HepG2 (cell line): ENCODE results near the gene ADORA3. TPM values are rescaled to one million over a fixed set of nuclear protein-coding genes. Genes with fewer than 3 reads are reported as not detected.

ENCODE experiments used
- ATAC-seq: fragments of 200-7000 bp; cut with Tn5 transposase; 3 replicates; pipeline ENCODE4 v1.9.1; 2020; ENCODE audit warnings: mild to moderate bottlenecking, moderate library complexity
- BruUV-seq: library from RNA; stranded (reverse); fragments of 400-500 nt; replicated peaks from 2 replicates; lab custom pipeline; 2021; lab: Mats Ljungman, UMichigan
- CTCF ChIA-PET: fragments of 300-600 bp; formaldehyde crosslinking; extraction: SDS; loops from one replicate; lab custom pipeline; 2021; ENCODE audit warnings: low total read pairs, inconsistent platforms, low intra/inter-chr PET ratio; lab: Yijun Ruan, JAX
- POLR2A ChIA-PET: fragments of 350-600 bp; sonication (Branson Sonifier 250); formaldehyde crosslinking; loops from one replicate; lab custom pipeline; 2020; ENCODE audit warnings: antibody characterized with exemption, inconsistent platforms; lab: Yijun Ruan, JAX
- DNase-seq: peaks from one replicate; pipeline ENCODE4 v3.0.0-alpha.2; 2015; ENCODE audit warnings: low spot score
- FAIRE-seq: peaks from 3 replicates; lab custom pipeline; 2011; peaks lifted over from hg19 to GRCh38; lab: Jason Lieb, UNC
- H2AFZ ChIP-seq: one replicate; pipeline ENCODE4 v1.6.1; 2011; ENCODE audit warnings: low read length, inconsistent platforms
- H3K27ac ChIP-seq: fragments of 300-600 bp; 3 replicates; pipeline ENCODE4 v1.8.0; 2011; ENCODE audit warnings: mixed run types, mild to moderate bottlenecking, mixed read lengths, low read length, inconsistent platforms; ENCODE audit not compliant: insufficient read depth; ENCODE audit errors: extremely low read length
- H3K27me3 ChIP-seq, 2 experiments: fragments of 200-600 bp in 1 of 2; 2 replicates in 1 of 2; 3 replicates in 1 of 2; pipeline versions ENCODE4 v1.6.0 to v1.8.0; 2011; ENCODE audit warnings: low read length in 2 of 2, mild to moderate bottlenecking in 2 of 2, moderate library complexity in 2 of 2, inconsistent platforms in 1 of 2; ENCODE audit not compliant: insufficient read depth in 2 of 2, control insufficient read depth in 1 of 2
- H3K36me3 ChIP-seq, 2 experiments: fragments of 200-600 bp in 1 of 2; replicated peaks in 1 of 2; 2 replicates in 1 of 2; 3 replicates in 1 of 2; pipeline versions ENCODE4 v1.5.1 to v1.8.0; 2011; ENCODE audit warnings: low read length in 2 of 2, inconsistent platforms in 1 of 2; ENCODE audit not compliant: insufficient read depth in 2 of 2, control insufficient read depth in 1 of 2
- H3K4me1 ChIP-seq: 2 replicates; pipeline ENCODE4 v1.5.1; 2012; ENCODE audit warnings: low read length, inconsistent platforms; ENCODE audit not compliant: insufficient read depth
- H3K4me2 ChIP-seq: 2 replicates; pipeline ENCODE4 v1.6.0; 2011; ENCODE audit warnings: low read depth, low read length, inconsistent platforms
- H3K4me3 ChIP-seq, 3 experiments: fragments of 200-600 bp in 1 of 3; sonication (generic), shearing (Covaris generic) in 1 of 3; replicated peaks in 1 of 3; 2 replicates each; pipeline ENCODE4 v1.5.1; 2011 to 2016; ENCODE audit warnings: low read length in 3 of 3, inconsistent platforms in 2 of 3, low read depth in 2 of 3, mild to moderate bottlenecking in 2 of 3, control low read depth in 1 of 3, mixed read lengths in 1 of 3; ENCODE audit not compliant: insufficient read depth in 1 of 3
- H3K79me2 ChIP-seq: one replicate; pipeline ENCODE4 v1.6.1; 2011; ENCODE audit warnings: low read length, inconsistent platforms; ENCODE audit not compliant: insufficient read depth
- H3K9ac ChIP-seq: 2 replicates; pipeline ENCODE4 v1.6.0; 2011; ENCODE audit warnings: mild to moderate bottlenecking, low read depth, low read length, inconsistent platforms; ENCODE audit not compliant: insufficient read depth
- H3K9me3 ChIP-seq: 2 replicates; pipeline ENCODE4 v1.5.1; 2012; ENCODE audit warnings: mild to moderate bottlenecking, low read length
- H4K20me1 ChIP-seq: 2 replicates; pipeline ENCODE4 v1.6.0; 2011; ENCODE audit warnings: inconsistent platforms, mild to moderate bottlenecking, low read length, moderate library complexity; ENCODE audit not compliant: insufficient read depth
- CREM ChIP-seq, 2 experiments: sonication (generic) in 1 of 2; formaldehyde crosslinking in 1 of 2; IDR thresholded peaks; 2 replicates each; pipeline versions ENCODE4 v1.4.0 to v1.6.1; 2016 to 2020; ENCODE audit warnings: antibody characterized with exemption in 1 of 2, mild to moderate bottlenecking in 1 of 2, missing genetic modification reagents in 1 of 2
- CTCF ChIP-seq: sonication (generic); formaldehyde crosslinking; IDR thresholded peaks from 2 replicates; pipeline ENCODE4 v1.5.0; 2020; ENCODE audit warnings: mild to moderate bottlenecking, missing genetic modification reagents, moderate library complexity
- KDM5A ChIP-seq: fragments of 200-600 bp; sonication (generic); IDR thresholded peaks from 2 replicates; pipeline ENCODE4 v1.7.0; 2018; ENCODE audit warnings: antibody characterized with exemption, mild to moderate bottlenecking, low read length, borderline replicate concordance
- KLF16 ChIP-seq, 2 experiments: sonication (generic) in 1 of 2; formaldehyde crosslinking in 1 of 2; IDR thresholded peaks; 2 replicates each; pipeline versions ENCODE4 v1.6.1 to v1.8.0; 2016 to 2023; ENCODE audit warnings: missing genetic modification reagents in 2 of 2, missing compliant biosample characterization in 1 of 2
- POLR2AphosphoS5 ChIP-seq: IDR thresholded peaks from 2 replicates; pipeline ENCODE4 v1.6.1; 2012; ENCODE audit warnings: low read depth, low read length
- RELA ChIP-seq: sonication (generic); formaldehyde crosslinking; IDR thresholded peaks from 2 replicates; pipeline ENCODE4 v1.4.0; 2020; ENCODE audit warnings: missing genetic modification reagents
- TERF1 ChIP-seq: sonication (generic); formaldehyde crosslinking; IDR thresholded peaks from 2 replicates; pipeline ENCODE4 v1.8.0; 2022; ENCODE audit warnings: mild to moderate bottlenecking, missing genetic modification reagents, moderate library complexity
- TOPORS ChIP-seq: sonication (generic); formaldehyde crosslinking; IDR thresholded peaks from 2 replicates; pipeline ENCODE4 v1.8.0; 2023; ENCODE audit warnings: mild to moderate bottlenecking, missing genetic modification reagents
- ZBTB44 ChIP-seq: sonication (generic); formaldehyde crosslinking; IDR thresholded peaks from 2 replicates; pipeline ENCODE4 v1.4.0; 2020; ENCODE audit warnings: missing genetic modification reagents
- ZNF282 ChIP-seq: fragments of 450-650 bp; IDR thresholded peaks from 2 replicates; pipeline ENCODE4 v1.6.1; 2018; ENCODE audit not compliant: partially characterized antibody
- ZNF34 ChIP-seq: sonication (generic); formaldehyde crosslinking; IDR thresholded peaks from 2 replicates; pipeline ENCODE4 v1.4.0; 2020; ENCODE audit warnings: mild to moderate bottlenecking, missing genetic modification reagents, borderline replicate concordance
- ZNF605 ChIP-seq: sonication (generic); formaldehyde crosslinking; IDR thresholded peaks from 2 replicates; pipeline ENCODE4 v1.8.0; 2022; ENCODE audit warnings: mild to moderate bottlenecking, missing genetic modification reagents
- ZNF850 ChIP-seq: sonication (generic); formaldehyde crosslinking; conservative IDR thresholded peaks from 2 replicates; pipeline ENCODE4 v1.9.0; 2021; ENCODE audit warnings: mild to moderate bottlenecking, missing genetic modification reagents
- ZNF879 ChIP-seq: sonication (generic); formaldehyde crosslinking; IDR thresholded peaks from 2 replicates; pipeline ENCODE4 v1.8.1; 2023; ENCODE audit warnings: missing genetic modification reagents
- in situ Hi-C: cut with HindIII; loops from 2 replicates; pipeline ENCODE4 v1.10.0; 2017; ENCODE audit warnings: low pct_unique_long_range_greater_than_20kb; ENCODE audit not compliant: extremely low pct_ligation_motif_present
- intact Hi-C: fragments of 100-400 bp; cut with micrococcal nuclease; formaldehyde crosslinking; loops from one replicate; pipeline ENCODE4 v1.10.0; 2022; ENCODE audit not compliant: unreplicated experiment
- polyA plus RNA-seq, 8 experiments: library from polyadenylated mRNA; depleted of rRNA in 3 of 8; stranded (reverse) in 7 of 8; unstranded in 1 of 8; fragments of >200 nt; fragmentation: Illumina TruSeq in 4 of 8; extraction: Trizol in 4 of 8; gene quantifications; 2 replicates each; pipeline versions ENCODE4 v1.2.1 to v1.2.3, GENCODE V29; 2011 to 2016; ENCODE audit warnings: low read depth in 4 of 8, missing spikeins in 1 of 8, mixed read lengths in 1 of 8; ENCODE audit not compliant: insufficient read depth in 1 of 8
- total RNA-seq, 5 experiments: library from RNA; depleted of rRNA; stranded (reverse); fragments of >200 nt; fragmentation: Illumina TruSeq; extraction: Trizol; gene quantifications; 2 replicates each; pipeline ENCODE4 v1.2.3, GENCODE V29; 2016; ENCODE audit warnings: low read depth in 1 of 5

The ADORA3 gene
- total and polyA plus RNA-seq, 2 of the 13 experiments (the other 11 are each of a cell fraction or from before 2014, with no cell fraction given) = not detected

GRCh38 chr1:111486431-111486830, 17.0 kb downstream of the ADORA3 start (continued):
- TF ChIP-seq ZBTB44 (CRISPR knock-in tag) (no peak), CREM (IDR thresholded peaks at IDR 0.05) (no peak), CREM (CRISPR knock-in tag; IDR thresholded peaks at IDR 0.05) (no peak), ZNF282 (no peak), CTCF (CRISPR knock-in tag) (no peak), ZNF879 (CRISPR knock-in tag) (no peak)
- TF ChIP-seq, all 625 proteins: peak for 0

GRCh38 chr1:111484391-111485026, 18.9 kb downstream of the ADORA3 start:
- intact Hi-C loops = no loop called here
- Histone ChIP-seq H3K4me2 (no peak overlapping the region), H3K9me3 (no peaks in the 10 kb centered on the region), H3K4me1 (peaks cover 9% of the 10 kb centered on the region; the same call in 1 of the 2 replicates), H3K9ac (no peak overlapping the region), H3K27me3 (peaks cover 3 to 35% of the 10 kb centered on the region in 2 experiments; a peak in 3 of 5 replicates), H3K27ac (no peak overlapping the region), H3K36me3 (no peaks in the 10 kb centered on the region), H2AFZ (no peak overlapping the region), H3K4me3 (no peak overlapping the region), H4K20me1 (no peaks in the 10 kb centered on the region), H3K79me2 (no peaks in the 10 kb centered on the region)
- in situ Hi-C loops = loop anchor here (5.0 kb wide), 1 partner anchor 283 kb away; no protein-coding TSS in a partner anchor
- ChIA-PET CTCF (no interaction called here), POLR2A (interaction anchor here (0.6 kb wide), 1 partner anchor 158 kb away, joined by 3 read pairs; no protein-coding TSS in a partner anchor)
- no peak for ATAC-seq
- no peak for DNase-seq
- TF ChIP-seq ZNF850 (CRISPR knock-in tag) (no peak), KLF16 (CRISPR knock-in tag; IDR thresholded peaks at IDR 0.05) (no peak), TOPORS (CRISPR knock-in tag) (no peak), KDM5A (no peak), ZNF605 (CRISPR knock-in tag) (no peak), RELA (CRISPR knock-in tag) (no peak), TERF1 (CRISPR knock-in tag) (no peak), ZNF34 (CRISPR knock-in tag) (no peak), POLR2AphosphoS5 (no peak)
- no TSS peak for BruUV-seq
- FAIRE-seq = no peak
